ENCODE results near the gene PRAMEF2. TPM values are rescaled to one million over a fixed set of nuclear protein-coding genes. Genes with fewer than 3 reads are reported as not detected.
"Not testable (repeated sequence)": the region's sequence is repeated elsewhere in the genome, so short reads cannot be mapped to it uniquely, and the experiment has no call there.

Gene PRAMEF2
- total RNA-seq: not detected

DNA sequence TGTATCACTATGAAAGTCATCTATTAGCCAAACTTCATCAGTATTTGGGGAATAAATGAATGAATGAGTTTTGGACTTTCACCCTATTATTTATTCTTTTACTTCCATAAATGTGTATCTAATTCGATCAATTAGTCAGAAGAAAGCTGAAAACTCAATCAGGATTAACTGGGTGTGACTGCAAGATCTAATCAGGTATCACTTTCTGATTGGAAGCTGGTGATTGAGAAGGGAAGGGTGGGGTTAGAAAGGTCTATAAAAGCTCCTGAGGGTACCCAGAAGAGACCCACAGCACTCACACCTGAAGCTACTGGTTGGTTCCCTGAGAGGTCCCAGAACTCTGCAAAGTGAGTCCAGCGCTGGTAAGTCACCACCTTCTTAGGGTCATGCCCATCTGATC, at the start of gene PRAMEF2:
Gene PRAMEF2 (plus strand): TSS at position 301 of the 400 bp plus-strand sequence. CDS start 1,924 bp downstream, outside the sequence.
- not testable (repeated sequence) for FAIRE-seq; DNase-seq (ENCODE audit: low spot score in 2 of 2)

GRCh38 chr1:12809933-12810332, 47.0 kb upstream of the PRAMEF2 start:
- no peak for FAIRE-seq

DNA sequence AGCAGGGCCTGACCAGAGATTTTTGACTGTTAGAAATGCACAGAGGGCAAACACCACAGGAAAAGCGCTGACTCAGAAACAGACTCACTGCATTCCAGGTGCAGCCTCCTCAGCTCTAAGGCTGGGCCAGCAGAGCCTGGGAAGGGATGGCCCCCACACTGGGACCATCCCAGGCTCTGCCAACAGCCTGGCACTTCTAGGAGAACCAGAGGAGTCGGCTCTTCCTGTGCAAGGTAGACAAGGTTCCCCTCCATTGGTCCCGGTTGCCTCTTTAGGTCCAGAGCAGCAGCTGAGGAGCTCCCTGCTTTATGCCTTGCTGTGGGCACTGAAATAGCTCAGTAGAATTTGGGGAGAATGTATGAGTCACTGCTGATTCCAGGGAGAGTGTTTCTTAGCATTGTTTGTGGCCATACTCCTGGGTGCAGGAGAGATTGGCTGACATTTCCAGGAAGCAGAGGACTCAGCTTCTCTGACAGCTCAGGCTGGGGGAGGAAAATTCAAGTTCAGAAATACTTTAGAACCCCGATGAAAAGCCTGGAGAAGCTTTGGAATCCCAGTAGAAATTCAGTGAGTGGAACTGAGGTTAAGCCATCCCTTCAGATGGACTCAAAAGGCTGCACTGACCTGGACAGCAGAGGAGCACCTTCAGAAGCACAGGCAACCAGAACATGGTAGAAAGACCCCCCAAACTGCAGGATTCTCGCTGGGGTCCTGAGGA, 46.0 kb upstream of the PRAMEF2 start:
- FAIRE-seq (no peak), DNase-seq (ENCODE audit: low spot score in 2 of 2) (no peak)

More at GRCh38 chr1:12809933-12810332, 47.0 kb upstream of the PRAMEF2 start:
- DNase-seq (ENCODE audit: low spot score in 2 of 2): no peak

- FAIRE-seq (no peak), DNase-seq (ENCODE audit: low spot score in 2 of 2) (no peak)
Observed at GRCh38 chr1:12811409-12811784, 45.5 kb upstream of the PRAMEF2 start.

DNA sequence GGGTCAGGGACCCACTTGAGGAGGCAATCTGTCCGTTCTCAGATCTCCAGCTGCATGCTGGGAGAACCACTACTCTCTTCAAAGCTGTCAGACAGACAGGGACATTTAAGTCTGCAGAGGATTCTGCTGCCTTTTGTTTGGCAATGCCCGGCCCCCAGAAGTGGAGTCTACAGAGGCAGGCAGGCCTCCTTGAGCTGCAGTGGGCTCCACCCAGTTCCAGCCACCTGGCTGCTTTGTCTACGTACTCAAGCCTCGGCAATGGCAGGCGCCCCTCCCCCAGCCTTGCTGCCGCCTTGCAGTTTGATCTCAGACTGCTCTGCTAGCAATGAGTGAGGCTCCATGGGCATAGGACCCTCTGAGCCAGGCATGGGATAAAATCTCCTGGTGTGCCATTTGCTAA, 37.8 kb upstream of the PRAMEF2 start:
- not testable (repeated sequence) for FAIRE-seq; DNase-seq (ENCODE audit: low spot score in 2 of 2)

DNA sequence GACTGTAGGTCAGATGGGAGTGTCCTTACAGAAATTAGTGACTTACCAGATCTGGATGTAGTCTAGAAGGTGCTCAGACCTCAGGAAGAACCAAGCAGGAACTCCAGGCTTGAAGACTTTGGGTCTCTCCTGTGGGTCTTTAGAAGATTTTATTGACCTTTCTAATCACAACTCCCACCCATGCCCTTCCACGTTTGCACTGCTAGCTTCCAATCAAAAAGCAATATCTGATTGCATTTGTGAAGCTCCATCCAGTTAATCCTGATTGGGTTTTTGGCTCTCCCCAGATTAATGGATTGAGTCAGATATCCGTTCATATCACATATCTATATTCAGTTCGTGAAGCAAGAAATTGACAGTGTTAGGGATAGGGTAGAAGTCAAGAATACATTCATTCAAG, 25.6 kb upstream of the PRAMEF2 start, which contains the start of gene PRAMEF11:
Gene PRAMEF11 (minus strand): TSS at position 101 of the 400 bp plus-strand sequence. CDS start 2,621 bp downstream, outside the sequence.
- DNase-seq (ENCODE audit: low spot score in 2 of 2): not testable (repeated sequence)

DNA sequence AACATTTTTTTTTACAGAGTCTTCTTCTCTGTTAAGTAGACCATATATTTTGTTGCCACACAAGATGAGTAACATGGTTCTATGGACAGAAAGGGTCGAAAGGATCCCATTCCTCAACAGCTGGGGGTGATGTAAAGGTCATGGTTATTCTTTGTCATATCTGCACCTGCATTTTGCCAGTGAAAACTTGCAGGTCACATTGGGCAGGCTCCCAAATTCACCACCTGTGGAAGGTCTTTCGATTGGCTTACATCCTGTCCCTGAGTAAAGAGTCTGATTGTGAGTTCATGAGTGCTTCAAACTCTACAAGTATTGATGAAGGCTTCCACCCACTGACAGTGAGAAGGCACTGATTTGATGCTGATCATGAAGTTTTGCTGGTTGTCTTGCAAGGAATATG, 23.6 kb upstream of the PRAMEF2 start:
- DNase-seq (ENCODE audit: low spot score in 2 of 2); FAIRE-seq: not testable (repeated sequence)

More for the DNA sequence above, 25.6 kb upstream of the PRAMEF2 start, which contains the start of gene PRAMEF11:
- not testable (repeated sequence) for FAIRE-seq

DNA sequence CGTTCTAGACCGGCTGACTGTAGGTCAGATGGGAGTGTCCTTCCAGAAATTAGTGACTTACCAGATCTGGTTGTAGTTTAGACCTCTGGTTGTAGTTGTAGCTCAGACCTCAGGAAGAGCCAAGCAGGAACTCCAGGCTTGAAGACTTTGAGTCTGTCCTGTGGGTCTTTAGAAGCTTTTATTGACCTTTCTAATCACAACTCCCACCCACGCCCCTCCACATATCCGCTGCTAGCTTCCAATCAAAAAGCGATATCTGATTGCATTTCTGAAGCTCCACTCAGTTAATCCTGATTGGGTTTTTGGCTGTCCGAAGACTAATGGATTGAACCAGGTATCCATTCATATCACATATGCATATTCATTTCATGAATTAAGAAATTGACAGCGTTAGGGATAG, 8.3 kb upstream of the PRAMEF2 start, which contains the start of gene HNRNPCL1:
Gene HNRNPCL1 (minus strand): TSS at position 101 of the 400 bp plus-strand sequence. CDS start 431 bp downstream, outside the sequence.
- FAIRE-seq; DNase-seq (ENCODE audit: low spot score in 2 of 2): not testable (repeated sequence)

- FAIRE-seq (no peak), DNase-seq (ENCODE audit: low spot score in 2 of 2) (no peak)
Observed at GRCh38 chr1:12851779-12852178, 5.1 kb upstream of the PRAMEF2 start.

DNA sequence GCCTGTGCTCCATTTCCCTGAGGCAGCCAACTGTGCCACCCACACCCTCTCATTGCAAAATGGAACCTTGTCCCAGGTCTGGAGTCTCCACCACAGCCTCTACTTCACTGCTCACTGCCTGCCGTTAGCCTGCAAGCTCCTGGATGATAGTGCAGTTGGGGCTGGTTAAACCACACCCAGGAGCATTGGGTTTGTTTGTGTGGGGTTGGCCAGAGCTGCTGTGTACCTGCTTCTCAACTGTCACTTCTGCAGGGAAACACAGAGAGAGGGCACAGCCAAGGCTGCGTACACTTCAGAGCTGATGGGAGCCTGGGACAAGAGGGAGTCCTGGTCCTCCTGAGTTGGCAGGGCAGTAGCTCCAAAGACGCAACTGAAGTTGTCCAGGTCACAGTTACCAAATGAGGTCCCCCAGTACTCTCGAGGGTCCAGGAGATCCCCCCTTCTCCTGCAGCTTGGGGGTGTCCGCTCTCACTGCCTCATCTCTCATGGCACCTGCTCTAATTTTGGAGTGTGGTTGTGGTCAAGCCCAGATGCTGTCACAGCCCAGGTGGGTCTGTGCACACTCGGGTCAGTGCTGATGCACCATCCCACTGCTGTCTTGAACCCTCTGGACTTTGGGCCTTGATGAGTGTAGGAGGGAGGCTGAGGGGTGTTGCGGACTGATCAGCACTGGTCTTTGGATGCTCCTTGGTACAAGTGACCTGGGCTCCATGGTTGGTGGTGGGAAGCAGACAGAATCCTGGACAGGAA, 6.4 kb downstream of the PRAMEF2 start:
- not testable (repeated sequence) for FAIRE-seq; DNase-seq (ENCODE audit: low spot score in 2 of 2)

DNA sequence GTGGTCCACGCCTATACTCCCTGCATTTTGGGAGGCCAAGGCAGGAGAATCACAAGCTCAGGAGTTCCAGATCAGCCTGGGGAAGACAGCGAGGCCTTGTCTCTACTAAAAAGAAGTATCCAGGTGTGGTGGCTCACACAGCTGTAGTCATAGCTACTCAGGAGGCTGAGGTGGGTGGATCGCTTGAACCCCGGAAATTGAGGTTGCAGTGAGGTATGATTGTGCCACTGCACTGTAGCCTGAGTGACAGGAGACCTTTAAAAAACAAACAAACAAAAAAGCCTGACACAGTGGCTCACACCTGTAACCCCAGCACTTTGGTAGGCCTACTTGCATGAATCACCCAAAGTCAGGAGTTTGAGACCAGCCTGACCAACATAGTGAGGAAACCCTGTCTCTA, 21.6 kb downstream of the PRAMEF2 start:
- DNase-seq (ENCODE audit: low spot score in 2 of 2); FAIRE-seq: not testable (repeated sequence)

GRCh38 chr1:12886101-12886500, 29.2 kb downstream of the PRAMEF2 start, which contains the start of gene PRAMEF4:
Gene PRAMEF4 (minus strand): TSS chr1:12886201. CDS start chr1:12883394, 2,807 bp downstream.
- not testable (repeated sequence) for FAIRE-seq; DNase-seq (ENCODE audit: low spot score in 2 of 2)

- not testable (repeated sequence) for FAIRE-seq; DNase-seq (ENCODE audit: low spot score in 2 of 2)
Observed at GRCh38 chr1:12898170-12898569, 41.3 kb downstream of the PRAMEF2 start, which contains the start of gene PRAMEF10. Gene PRAMEF10 (minus strand): TSS chr1:12898270. CDS start chr1:12895847, 2,423 bp downstream.

DNA sequence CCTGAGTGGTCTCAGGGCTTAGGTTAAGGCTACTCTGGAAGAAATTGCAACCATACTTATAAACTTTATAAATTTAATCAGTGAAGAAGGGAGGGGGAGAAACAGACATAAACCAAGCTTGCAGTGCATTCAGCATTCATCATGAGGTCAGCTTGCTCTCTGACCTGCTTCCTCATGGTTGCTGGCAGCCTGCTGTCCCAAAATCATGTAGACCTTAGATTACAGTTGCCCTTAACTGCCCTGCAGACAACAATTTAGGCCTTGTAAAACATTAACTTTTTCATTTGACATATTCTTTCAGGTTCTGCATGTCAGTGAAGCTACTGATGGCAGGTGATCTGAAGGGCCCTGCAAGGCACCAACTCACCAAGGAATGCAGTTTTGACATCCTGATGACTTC, 42.3 kb downstream of the PRAMEF2 start:
- FAIRE-seq; DNase-seq (ENCODE audit: low spot score in 2 of 2): not testable (repeated sequence)

- FAIRE-seq; DNase-seq (ENCODE audit: low spot score in 2 of 2): not testable (repeated sequence)
Observed at GRCh38 chr1:12903793-12904572, 47.1 kb downstream of the PRAMEF2 start.

Other genes with a start within 250 kb of the PRAMEF2 start
- 13.0 TPM for gene DHRS3, start 238.9 kb upstream of the PRAMEF2 start, total RNA-seq
- not detected for gene AADACL4, start 213.0 kb upstream of the PRAMEF2 start, total RNA-seq
- not detected for gene AADACL3, start 141.0 kb upstream of the PRAMEF2 start, total RNA-seq
- under 0.01 TPM for gene CFAP107, start 110.9 kb upstream of the PRAMEF2 start, total RNA-seq
- gene PRAMEF12, start 83.3 kb upstream of the PRAMEF2 start, total RNA-seq: not detected
- not detected for gene PRAMEF1, start 65.7 kb upstream of the PRAMEF2 start, total RNA-seq
- gene PRAMEF11, start 25.7 kb upstream of the PRAMEF2 start, total RNA-seq: not detected
- not detected for gene HNRNPCL1, start 8.4 kb upstream of the PRAMEF2 start, total RNA-seq
- gene PRAMEF4, start 29.1 kb downstream of the PRAMEF2 start, total RNA-seq: not detected
- not detected for gene PRAMEF10, start 41.2 kb downstream of the PRAMEF2 start, total RNA-seq
- gene PRAMEF7, start 59.5 kb downstream of the PRAMEF2 start, total RNA-seq: not detected
- gene PRAMEF6, start 90.5 kb downstream of the PRAMEF2 start, total RNA-seq: not detected
- gene PRAMEF27, start 199.5 kb downstream of the PRAMEF2 start, total RNA-seq: not detected
- gene HNRNPCL3, start 203.7 kb downstream of the PRAMEF2 start, total RNA-seq: not detected
- gene PRAMEF25, start 213.7 kb downstream of the PRAMEF2 start, total RNA-seq: not detected